HG03469 (cell line): Measurements from ENCODE around the gene LRRC30.
"Not testable (repeated sequence)": the region's sequence is repeated elsewhere in the genome, so short reads cannot be mapped to it uniquely, and the experiment has no call there.

Source experiments
- ATAC-seq: cut with Tn5 transposase; IDR thresholded peaks from one replicate; pipeline ENCODE4 v1.9.1; 2021; ENCODE audit warnings: mild to moderate bottlenecking, moderate library complexity, moderate number of reproducible peaks; ENCODE audit not compliant: unreplicated experiment

Gene LRRC30

DNA sequence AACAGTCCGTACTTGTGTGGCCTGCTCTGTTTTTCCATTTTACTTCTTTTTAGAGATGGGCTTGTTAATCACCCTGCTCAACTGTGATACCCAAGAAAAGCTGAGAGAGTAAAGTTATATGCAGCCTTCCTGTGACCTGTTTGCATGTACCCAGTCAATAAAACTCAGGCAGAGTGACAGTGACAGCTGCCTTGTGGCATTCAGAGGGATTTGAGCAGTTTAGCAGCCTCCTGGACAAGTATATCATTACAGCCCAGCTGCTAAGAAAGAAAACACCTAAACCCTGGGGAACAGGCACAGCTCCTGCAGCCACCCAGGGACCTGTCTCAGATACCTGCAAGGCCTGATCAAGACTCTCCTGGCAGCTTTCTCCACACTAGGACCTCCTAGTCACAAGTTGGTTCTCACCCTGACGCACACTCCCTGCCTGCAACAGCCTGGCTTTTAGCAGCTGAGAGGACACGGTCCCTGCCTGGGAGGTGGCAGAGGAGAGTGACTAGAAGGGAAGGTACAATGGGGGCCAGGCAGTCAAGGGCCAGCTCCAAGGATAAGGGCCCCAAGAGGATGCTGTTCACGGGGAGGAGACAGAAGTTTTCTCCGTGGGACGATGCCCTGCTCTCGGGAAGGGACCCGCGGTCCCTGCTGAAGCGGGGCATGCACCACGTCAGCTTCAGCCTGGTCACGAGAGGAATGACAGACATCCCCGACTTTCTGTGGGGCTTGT is at the start of gene LRRC30:
TSS of gene LRRC30 (plus strand) at position 464 of the 724 bp plus-strand sequence. CDS start at position 514, 50 bp downstream.
- ATAC-seq: no peak

GRCh38 chr18:7185701-7186100 is 45.2 kb upstream of the LRRC30 start:
- no peak for ATAC-seq

DNA sequence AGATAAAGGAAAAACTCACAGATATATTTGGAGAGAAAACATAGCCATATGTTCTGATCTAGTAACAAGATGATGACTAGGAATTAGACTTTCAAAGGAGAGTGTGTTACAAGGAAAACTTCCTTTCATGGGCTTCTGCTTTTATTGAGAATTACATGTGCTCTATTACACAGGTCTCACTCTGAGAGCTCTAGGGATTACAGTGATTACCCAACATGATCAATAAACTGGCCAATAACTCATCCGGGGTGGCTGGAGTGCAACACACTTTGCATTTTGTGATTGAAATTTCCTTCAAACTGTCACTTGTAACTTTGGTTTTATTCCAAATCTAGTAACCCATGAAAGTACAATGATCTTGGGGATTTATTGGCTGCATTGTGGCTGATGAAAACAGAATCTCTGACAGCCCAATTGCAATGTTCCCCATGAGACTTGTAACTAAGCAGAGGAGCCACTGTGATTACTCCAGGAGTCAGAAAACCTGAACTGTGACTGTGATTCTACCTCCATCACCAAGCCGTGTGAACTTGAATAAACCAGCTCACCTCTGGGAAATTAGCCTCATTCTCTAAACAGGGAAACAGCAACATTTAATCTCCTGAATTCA is 40.2 kb upstream of the LRRC30 start:
- no peak for ATAC-seq

DNA sequence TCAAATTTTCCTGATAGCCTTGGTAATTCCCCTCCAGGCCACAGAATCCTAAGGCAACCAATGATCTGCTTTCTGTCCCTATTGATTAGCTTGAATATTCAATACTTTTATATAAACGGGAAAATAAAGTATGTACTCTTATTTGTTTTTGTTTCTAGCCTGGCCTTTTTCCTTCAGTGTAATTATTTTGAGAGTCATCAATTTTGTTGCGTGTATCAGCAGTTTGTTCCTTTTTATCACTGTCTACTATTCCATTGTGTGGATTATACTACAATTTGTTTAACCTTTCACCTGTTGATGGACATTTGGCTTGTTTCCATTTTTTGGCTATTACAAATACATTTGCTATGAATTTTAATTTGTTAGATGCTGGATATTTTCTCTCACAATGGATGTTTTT is 39.2 kb upstream of the LRRC30 start:
- ATAC-seq: no peak

GRCh38 chr18:7195266-7195665 is 35.6 kb upstream of the LRRC30 start:
- no peak for ATAC-seq

DNA sequence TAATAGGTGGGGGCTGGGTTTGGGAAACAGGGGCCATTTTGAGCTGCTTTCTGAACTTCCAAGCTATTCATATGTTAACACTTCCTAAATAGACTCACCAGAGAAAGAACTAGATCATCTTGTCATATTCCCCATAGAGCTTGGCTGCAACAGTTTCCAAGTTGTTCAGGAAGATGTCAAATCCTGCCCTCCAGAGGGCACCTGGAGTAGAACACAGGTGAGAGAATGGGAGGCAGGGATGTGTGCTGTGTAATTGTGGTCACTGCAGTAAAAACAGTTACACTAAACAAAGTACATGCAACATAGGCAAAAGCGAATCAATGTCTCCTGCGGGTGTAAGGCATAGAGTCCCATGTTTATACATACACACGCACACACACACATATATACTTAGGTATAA is 34.5 kb upstream of the LRRC30 start:
- ATAC-seq: no peak

DNA sequence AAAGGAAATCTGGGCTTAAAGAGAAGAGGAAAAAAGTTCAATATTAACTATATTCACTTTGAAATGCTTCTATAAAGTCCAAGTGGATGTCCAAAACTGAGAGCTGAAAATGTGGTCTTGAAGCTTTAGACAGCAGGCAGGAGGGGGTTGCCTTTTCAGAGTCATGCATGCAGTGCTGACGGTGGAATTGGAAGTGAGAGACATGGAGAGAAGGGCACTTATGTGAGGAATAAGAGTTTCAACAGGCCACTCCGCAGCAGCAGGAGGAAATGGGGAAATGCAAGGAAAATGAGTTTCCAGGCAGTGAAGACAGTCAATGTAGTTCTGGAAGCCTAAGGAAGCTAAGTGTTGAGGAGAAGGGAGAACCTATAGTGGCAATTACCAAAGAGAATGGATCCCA is 33.0 kb upstream of the LRRC30 start:
- ATAC-seq: no peak

GRCh38 chr18:7198326-7198725 is 32.6 kb upstream of the LRRC30 start:
- no peak for ATAC-seq

DNA sequence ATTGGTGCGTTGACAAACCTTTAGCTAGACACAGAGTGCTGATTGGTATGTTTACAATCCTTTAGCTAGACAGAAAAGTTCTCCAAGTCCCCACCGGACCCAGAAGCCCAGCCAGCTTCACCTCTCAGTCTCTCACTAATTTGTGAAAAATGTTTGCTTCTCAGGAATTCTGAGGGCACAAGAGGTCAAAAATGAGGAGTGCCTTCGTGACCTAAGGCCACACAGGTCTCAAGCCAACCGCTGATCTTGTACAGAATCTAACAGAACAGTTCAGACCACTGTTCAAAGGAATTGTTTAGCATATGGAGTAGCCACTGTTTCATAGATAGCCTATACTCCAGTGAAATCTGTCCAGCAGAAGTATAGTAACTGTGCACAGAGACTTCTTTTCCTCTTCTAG is 29.8 kb upstream of the LRRC30 start:
- ATAC-seq: no peak

DNA sequence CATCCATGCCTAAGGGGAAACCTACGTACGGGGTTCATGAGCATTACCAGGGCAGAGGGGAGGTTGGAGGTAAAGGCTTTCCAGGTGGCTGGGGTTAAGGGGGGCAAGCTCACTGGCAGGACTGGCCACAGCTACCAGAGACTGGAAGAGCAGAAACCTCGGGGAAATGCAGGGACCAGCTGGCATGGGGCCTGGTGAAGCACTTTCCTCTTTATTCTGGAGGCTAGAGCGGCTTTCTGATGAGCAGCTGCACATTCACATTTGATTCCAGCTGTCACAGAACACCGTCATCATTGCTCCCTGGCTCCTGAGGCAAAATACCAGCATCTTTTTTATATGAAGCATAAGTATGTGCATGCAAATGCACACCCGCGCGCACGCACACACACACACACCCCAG is 28.7 kb upstream of the LRRC30 start:
- ATAC-seq: no peak

- ATAC-seq: not testable (repeated sequence)
These were observed 27.3 kb upstream of the LRRC30 start for GRCh38 chr18:7203601-7204000.

GRCh38 chr18:7205346-7205745 is 25.5 kb upstream of the LRRC30 start:
- no peak for ATAC-seq

- ATAC-seq: no peak
These were observed 24.7 kb upstream of the LRRC30 start for GRCh38 chr18:7206217-7206616.

DNA sequence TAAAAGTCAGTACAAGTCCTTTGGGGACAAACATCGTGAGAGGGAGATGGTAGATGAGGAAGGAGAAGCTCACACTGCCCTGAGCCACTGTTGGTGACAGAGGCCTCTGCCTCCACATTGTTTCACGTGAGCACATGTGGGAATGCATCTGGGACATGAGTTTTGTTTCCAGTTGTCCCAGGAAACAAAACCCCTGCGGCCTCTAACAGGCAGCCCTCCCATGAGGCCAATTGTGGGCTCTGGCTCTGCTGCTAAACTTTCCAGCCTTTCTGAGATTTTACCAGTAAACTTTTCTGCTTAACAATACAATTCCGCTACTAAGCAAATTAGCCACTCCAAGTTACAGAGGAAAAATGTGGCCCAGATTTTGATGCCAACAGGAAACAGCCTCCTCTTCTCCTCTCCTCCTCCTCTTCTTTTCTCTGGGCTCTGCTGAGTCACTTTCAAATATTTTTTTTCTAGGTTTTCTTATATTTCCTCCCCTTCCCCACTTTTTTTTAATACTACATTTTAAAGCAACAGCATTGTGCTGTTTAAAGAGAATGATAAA is 23.4 kb upstream of the LRRC30 start:
- no peak for ATAC-seq

DNA sequence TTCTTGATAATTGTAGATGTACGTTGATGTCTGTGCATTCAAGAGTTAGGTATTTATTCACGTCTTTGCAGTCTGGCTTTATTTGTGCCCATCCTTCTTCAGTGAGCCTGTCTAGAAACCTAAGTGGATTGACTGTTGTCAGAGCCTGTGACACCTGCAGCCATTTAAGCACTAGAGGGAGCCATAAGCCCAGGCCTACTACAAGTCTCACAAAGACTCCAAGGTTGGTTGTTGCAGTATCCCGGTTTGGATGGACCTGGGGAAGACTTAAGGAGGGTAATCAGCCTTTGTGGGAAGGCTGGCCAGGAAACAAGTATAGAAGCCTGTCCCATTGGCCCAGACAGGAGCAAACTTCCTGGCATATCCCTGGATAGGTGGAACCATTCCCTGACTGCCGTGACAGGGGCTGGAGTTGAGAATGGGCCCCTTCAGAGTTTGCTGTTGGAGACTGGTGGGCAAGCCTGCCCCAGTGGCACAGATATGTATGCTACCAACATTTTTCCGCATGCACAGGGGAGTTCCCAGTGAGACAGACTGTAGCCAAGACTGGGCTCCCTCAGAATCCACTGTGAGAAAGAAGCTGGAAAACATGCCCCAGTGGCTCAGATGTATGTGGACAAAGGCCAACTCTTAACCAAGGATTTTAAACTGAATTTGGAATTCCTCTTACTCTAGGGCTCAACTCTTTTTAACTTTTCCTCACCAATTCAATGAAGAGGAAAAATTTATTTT is 9.3 kb upstream of the LRRC30 start:
- ATAC-seq: no peak

DNA sequence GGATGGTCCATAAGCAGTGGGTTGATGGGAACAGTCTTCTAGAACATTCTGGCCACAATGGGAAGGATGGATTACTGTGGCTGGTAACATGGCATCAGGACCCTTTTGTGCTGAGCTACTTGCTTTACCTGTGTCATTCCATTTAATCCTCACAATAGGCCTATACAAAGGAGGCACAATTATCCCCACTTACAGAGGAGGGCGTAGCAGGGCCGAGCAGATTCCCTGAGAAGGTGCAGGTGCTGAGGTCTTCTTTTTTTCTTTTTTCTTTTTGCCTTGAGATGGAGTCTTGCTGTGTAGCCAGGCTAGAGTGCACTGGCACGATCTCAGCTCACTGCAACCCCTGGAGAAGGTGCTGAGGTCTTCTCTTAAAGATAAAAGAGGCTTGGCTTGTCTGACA is 6.7 kb upstream of the LRRC30 start:
- ATAC-seq: no peak

DNA sequence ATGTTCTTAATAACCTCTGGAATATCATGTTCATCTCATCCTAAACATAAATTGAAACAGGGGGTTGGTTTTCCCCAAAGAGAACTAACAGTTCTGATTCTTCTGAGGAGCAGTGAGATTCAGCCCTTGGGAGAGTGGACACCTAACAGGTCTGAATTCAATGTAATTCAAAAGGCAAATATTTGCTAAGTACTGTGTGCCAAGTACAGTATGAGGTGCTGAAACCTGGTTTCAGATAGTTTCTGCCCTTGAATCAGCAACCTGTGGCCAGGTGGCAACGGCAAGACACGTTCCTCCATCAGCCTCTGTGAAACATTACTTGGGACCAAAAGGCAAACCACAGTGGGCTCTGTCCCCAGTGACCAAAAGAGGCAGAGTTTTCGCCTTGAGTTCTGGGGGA is 1.3 kb downstream of the LRRC30 start:
- no peak for ATAC-seq

DNA sequence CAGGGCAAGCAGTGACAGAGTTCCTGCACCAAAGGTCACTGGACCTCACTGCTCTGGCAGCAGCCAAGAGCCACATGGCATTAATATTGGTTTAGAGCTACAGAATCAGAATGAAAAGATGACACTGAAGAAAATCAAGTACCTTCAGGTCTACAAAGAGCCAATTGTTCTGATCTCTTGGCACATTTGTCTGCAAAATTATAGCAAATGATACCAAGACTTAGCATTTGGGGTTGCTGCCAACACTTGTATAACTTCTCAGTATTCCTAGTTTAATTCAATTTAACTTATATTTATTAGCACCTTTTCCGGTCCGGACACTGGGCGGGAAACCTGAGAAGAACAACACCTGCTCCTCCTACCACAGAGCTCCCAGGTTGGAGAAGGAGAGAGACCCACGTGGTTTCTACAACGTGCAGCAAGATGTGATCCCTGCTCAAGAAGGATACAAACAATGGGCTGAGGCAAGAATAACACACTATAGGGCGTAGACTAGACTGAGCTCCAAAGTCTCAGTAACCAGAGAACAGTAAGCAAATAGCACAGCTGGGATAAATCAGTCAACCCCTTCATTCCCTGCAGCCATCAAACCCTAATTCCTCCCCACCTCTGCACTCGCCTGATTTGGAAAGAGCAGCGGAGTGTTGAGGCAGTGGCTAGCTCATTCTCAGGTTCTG is 2.4 kb downstream of the LRRC30 start:
- no peak for ATAC-seq

GRCh38 chr18:7234091-7234490 is 3.2 kb downstream of the LRRC30 start:
- ATAC-seq: no peak

- no peak for ATAC-seq
These were observed 4.1 kb downstream of the LRRC30 start for GRCh38 chr18:7234956-7235355.

- no peak for ATAC-seq
These were observed 5.2 kb downstream of the LRRC30 start for GRCh38 chr18:7236072-7236471.
